Mononuclear cell (primary cell): ENCODE data around the gene ANXA4. TPM values are rescaled to one million over a fixed set of nuclear protein-coding genes. Genes with fewer than 3 reads are reported as not detected.
"Not testable (repeated sequence)": the region's sequence is repeated elsewhere in the genome, so short reads cannot be mapped to it uniquely, and the experiment has no call there.

Experiments used
- H3K27me3 ChIP-seq: 2 replicates; pipeline ENCODE4 v1.6.0; 2011; ENCODE audit warnings: low read length, control low read depth; ENCODE audit not compliant: insufficient read depth
- H3K4me1 ChIP-seq: 2 replicates; pipeline ENCODE4 v1.5.1; 2011; ENCODE audit warnings: mild to moderate bottlenecking, low read length, control low read depth; ENCODE audit not compliant: insufficient read depth
- H3K4me3 ChIP-seq: 2 replicates; pipeline ENCODE4 v1.5.1; 2011; ENCODE audit warnings: mild to moderate bottlenecking, low read length, moderate library complexity
- H3K9me3 ChIP-seq: 2 replicates; pipeline ENCODE4 v1.5.1; 2011; ENCODE audit warnings: low read depth, mild to moderate bottlenecking, control low read depth, low read length
- total RNA-seq: library from RNA; depleted of rRNA; stranded (reverse); fragments of >200 nt; gene quantifications from one replicate; pipeline ENCODE4 v1.2.3, GENCODE V29; 2012

ANXA4 gene
- total RNA-seq, 1 donor = 6.0 TPM

- Histone ChIP-seq H3K4me1 (peaks cover 16% of the 10 kb centered on the region), H3K4me3 (no peak overlapping the region), H3K9me3 (no peaks in the 10 kb centered on the region), H3K27me3 (no peaks in the 10 kb centered on the region)
Measured at GRCh38 chr2:69790601-69790959, 48.6 kb downstream of the ANXA4 start.

GRCh38 chr2:69791045-69791444 lies 49.1 kb downstream of the ANXA4 start:
- Histone ChIP-seq H3K4me3 (no peak overlapping the region), H3K9me3 (no peaks in the 10 kb centered on the region), H3K27me3 (no peaks in the 10 kb centered on the region), H3K4me1 (peaks cover 16% of the 10 kb centered on the region)

- Histone ChIP-seq H3K4me3 (no peak overlapping the region), H3K9me3 (no peaks in the 10 kb centered on the region), H3K4me1 (peaks cover 19% of the 10 kb centered on the region), H3K27me3 (no peaks in the 10 kb centered on the region)
Measured at GRCh38 chr2:69796174-69796573, 54.2 kb downstream of the ANXA4 start.

- Histone ChIP-seq H3K9me3 (no peaks in the 10 kb centered on the region), H3K4me3 (no peak overlapping the region), H3K4me1 (peaks cover 19% of the 10 kb centered on the region), H3K27me3 (no peaks in the 10 kb centered on the region)
Measured at GRCh38 chr2:69797235-69797634, 55.3 kb downstream of the ANXA4 start.

- Histone ChIP-seq H3K9me3 (no peaks in the 10 kb centered on the region), H3K4me3 (no peak overlapping the region), H3K27me3 (no peaks in the 10 kb centered on the region), H3K4me1 (peaks cover 23% of the 10 kb centered on the region)
Measured at GRCh38 chr2:69797836-69798289, 55.9 kb downstream of the ANXA4 start.

- peaks cover 28% of the 10 kb centered on the region for H3K4me1 ChIP-seq
Measured at GRCh38 chr2:69798290-69798908, 56.5 kb downstream of the ANXA4 start.

GRCh38 chr2:69798909-69799526 lies 57.1 kb downstream of the ANXA4 start:
- Histone ChIP-seq H3K4me1 (peaks cover 33% of the 10 kb centered on the region), H3K4me3 (no peak overlapping the region), H3K27me3 (no peaks in the 10 kb centered on the region), H3K9me3 (no peaks in the 10 kb centered on the region)

More at GRCh38 chr2:69798290-69798908, 56.5 kb downstream of the ANXA4 start:
- no peaks in the 10 kb centered on the region for H3K9me3 ChIP-seq
- no peaks in the 10 kb centered on the region for H3K27me3 ChIP-seq
- no peak overlapping the region for H3K4me3 ChIP-seq

GRCh38 chr2:69801745-69802290 lies 59.9 kb downstream of the ANXA4 start:
- no peaks in the 10 kb centered on the region for H3K9me3 ChIP-seq
- no peaks in the 10 kb centered on the region for H3K27me3 ChIP-seq
- no peak overlapping the region for H3K4me3 ChIP-seq
- peaks cover 40% of the 10 kb centered on the region for H3K4me1 ChIP-seq

GRCh38 chr2:69802781-69803367 lies 60.9 kb downstream of the ANXA4 start:
- peaks cover 37% of the 10 kb centered on the region for H3K4me1 ChIP-seq
- H3K4me3 ChIP-seq, H3K27me3 ChIP-seq, H3K9me3 ChIP-seq: not testable (repeated sequence)

- no peaks in the 10 kb centered on the region for H3K9me3 ChIP-seq
- H3K27me3 ChIP-seq = no peaks in the 10 kb centered on the region
- no peak overlapping the region for H3K4me3 ChIP-seq
- peaks cover 23% of the 10 kb centered on the region for H3K4me1 ChIP-seq
Measured at GRCh38 chr2:69804416-69804815, 62.5 kb downstream of the ANXA4 start.

GRCh38 chr2:69805887-69806286 lies 64.0 kb downstream of the ANXA4 start:
- H3K4me3 ChIP-seq = no peak overlapping the region
- peaks cover 21% of the 10 kb centered on the region for H3K4me1 ChIP-seq

GRCh38 chr2:69807821-69808540 lies 66.0 kb downstream of the ANXA4 start:
- Histone ChIP-seq H3K4me1 (peaks cover 16% of the 10 kb centered on the region), H3K27me3 (no peaks in the 10 kb centered on the region), H3K4me3 (no peak overlapping the region), H3K9me3 (no peaks in the 10 kb centered on the region)

More at GRCh38 chr2:69805887-69806286, 64.0 kb downstream of the ANXA4 start:
- no peaks in the 10 kb centered on the region for H3K9me3 ChIP-seq
- no peaks in the 10 kb centered on the region for H3K27me3 ChIP-seq

GRCh38 chr2:69810550-69810949 lies 68.6 kb downstream of the ANXA4 start:
- H3K9me3 ChIP-seq = no peaks in the 10 kb centered on the region
- H3K4me3 ChIP-seq = no peak overlapping the region
- H3K27me3 ChIP-seq = no peaks in the 10 kb centered on the region
- H3K4me1 ChIP-seq = no peaks in the 10 kb centered on the region

GRCh38 chr2:69811018-69811417 lies 69.1 kb downstream of the ANXA4 start:
- Histone ChIP-seq H3K9me3 (no peaks in the 10 kb centered on the region), H3K4me1 (no peaks in the 10 kb centered on the region), H3K4me3 (no peak overlapping the region), H3K27me3 (no peaks in the 10 kb centered on the region)

- Histone ChIP-seq H3K9me3 (no peaks in the 10 kb centered on the region), H3K4me1 (no peaks in the 10 kb centered on the region), H3K27me3 (no peaks in the 10 kb centered on the region), H3K4me3 (no peak overlapping the region)
Measured at GRCh38 chr2:69811591-69811990, 69.7 kb downstream of the ANXA4 start.
